OCI-M1 (cell line): ENCODE data around the gene TRH.

ENCODE experiments used
- DNase-seq: peaks from one replicate; lab custom pipeline; 2025; lab: John Stamatoyannopoulos, UW

TRH gene

GRCh38 chr3:129974564-129974832 lies at the start of gene TRH:
TRH (plus strand) TSS chr3:129974720; CDS start chr3:129975817, 1,097 bp downstream.
- no peak for DNase-seq

GRCh38 chr3:129927072-129927471 lies 47.4 kb upstream of the TRH start:
- DNase-seq: peak; percentile 6

GRCh38 chr3:129929383-129929782 lies 45.1 kb upstream of the TRH start:
- DNase-seq: peak; percentile 27

GRCh38 chr3:129933471-129933870 lies 41.0 kb upstream of the TRH start:
- DNase-seq: no peak

- DNase-seq: peak; percentile 51
Observed at GRCh38 chr3:129934234-129935123, 40.0 kb upstream of the TRH start.

GRCh38 chr3:129936757-129937156 lies 37.8 kb upstream of the TRH start:
- peak; percentile 87 for DNase-seq

- no peak for DNase-seq
Observed at GRCh38 chr3:129937717-129938116, 36.8 kb upstream of the TRH start.

- no peak for DNase-seq
Observed at GRCh38 chr3:129938140-129938930, 36.2 kb upstream of the TRH start.

- DNase-seq: no peak
Observed at GRCh38 chr3:129940086-129940485, 34.4 kb upstream of the TRH start.

- DNase-seq: peak; percentile 78
Observed at GRCh38 chr3:129942296-129942695, 32.2 kb upstream of the TRH start.

GRCh38 chr3:129943020-129943419 lies 31.5 kb upstream of the TRH start:
- no peak for DNase-seq

- no peak for DNase-seq
Observed at GRCh38 chr3:129944709-129945108, 29.8 kb upstream of the TRH start.

GRCh38 chr3:129947538-129948240 lies 26.8 kb upstream of the TRH start:
- no peak for DNase-seq

- DNase-seq: peak; percentile 8
Observed at GRCh38 chr3:129950318-129951046, 24.0 kb upstream of the TRH start.

- no peak for DNase-seq
Observed at GRCh38 chr3:129952556-129953355, 21.8 kb upstream of the TRH start.

- DNase-seq: no peak
Observed at GRCh38 chr3:129953621-129954020, 20.9 kb upstream of the TRH start.

- no peak for DNase-seq
Observed at GRCh38 chr3:129954514-129954913, 20.0 kb upstream of the TRH start.

GRCh38 chr3:129956936-129957335 lies 17.6 kb upstream of the TRH start:
- no peak for DNase-seq

GRCh38 chr3:129958755-129959154 lies 15.8 kb upstream of the TRH start:
- DNase-seq: no peak

- no peak for DNase-seq
Observed at GRCh38 chr3:129961141-129961541, 13.4 kb upstream of the TRH start.

- no peak for DNase-seq
Observed at GRCh38 chr3:129962600-129962999, 11.9 kb upstream of the TRH start.
